Measurements from ENCODE around the gene ZNF26.

Gene ZNF26

GRCh38 chr12:132948146-132949066 lies 37.8 kb upstream of the ZNF26 start:
- no peaks in the 10 kb centered on the region for H3K4me1 ChIP-seq (ENCODE audit: low read length)
- no peak overlapping the region for H2AFZ ChIP-seq (ENCODE audit: low read depth, low read length)
- H3K4me2 ChIP-seq (ENCODE audit: low read length), result no peak overlapping the region
- peaks cover 33% of the 10 kb centered on the region for H3K79me2 ChIP-seq (ENCODE audit: low read length)
- TF ChIP-seq CTCF (IDR thresholded peaks at IDR 0.05; ENCODE audit: low read depth, low read length) (no peak), EZH2phosphoT487 (IDR thresholded peaks at IDR 0.05; ENCODE audit: low read depth) (no peak)
- no peaks in the 10 kb centered on the region for H3K27me3 ChIP-seq (ENCODE audit: low read depth, low read length)
- peaks cover 10% of the 10 kb centered on the region; the same call in 1 of the 2 replicates for H3K9me3 ChIP-seq (ENCODE audit: insufficient read depth, low read length)
- H3K9ac ChIP-seq (ENCODE audit: low read length), result no peak overlapping the region
- H4K20me1 ChIP-seq (ENCODE audit: insufficient read depth, low read length), result no peaks in the 10 kb centered on the region
- peaks cover 25% of the 10 kb centered on the region for H3K36me3 ChIP-seq (replicated peaks; ENCODE audit: low read depth, low read length)
- no peak overlapping the region for H3K4me3 ChIP-seq (ENCODE audit: low read length)
- H3K27ac ChIP-seq (ENCODE audit: low read length), result no peak overlapping the region

- TF ChIP-seq CTCF (IDR thresholded peaks at IDR 0.05; ENCODE audit: low read depth, low read length), result no peak
- TF ChIP-seq EZH2phosphoT487 (IDR thresholded peaks at IDR 0.05; ENCODE audit: low read depth), result no peak
- Histone ChIP-seq H3K9ac (ENCODE audit: low read length) (no peak overlapping the region), H3K4me3 (ENCODE audit: low read length) (no peak overlapping the region), H2AFZ (ENCODE audit: low read depth, low read length) (no peak overlapping the region), H3K27me3 (ENCODE audit: low read depth, low read length) (no peaks in the 10 kb centered on the region), H3K9me3 (ENCODE audit: insufficient read depth, low read length) (peaks cover 10% of the 10 kb centered on the region; the same call in 1 of the 2 replicates), H3K27ac (ENCODE audit: low read length) (no peak overlapping the region), H3K36me3 (replicated peaks; ENCODE audit: low read depth, low read length) (peaks cover 25% of the 10 kb centered on the region), H4K20me1 (ENCODE audit: insufficient read depth, low read length) (no peaks in the 10 kb centered on the region), H3K4me1 (ENCODE audit: low read length) (peaks cover 7% of the 10 kb centered on the region), H3K4me2 (ENCODE audit: low read length) (no peak overlapping the region), H3K79me2 (ENCODE audit: low read length) (peaks cover 50% of the 10 kb centered on the region)
Measured at GRCh38 chr12:132949936-132950837, 36.0 kb upstream of the ZNF26 start.

DNA sequence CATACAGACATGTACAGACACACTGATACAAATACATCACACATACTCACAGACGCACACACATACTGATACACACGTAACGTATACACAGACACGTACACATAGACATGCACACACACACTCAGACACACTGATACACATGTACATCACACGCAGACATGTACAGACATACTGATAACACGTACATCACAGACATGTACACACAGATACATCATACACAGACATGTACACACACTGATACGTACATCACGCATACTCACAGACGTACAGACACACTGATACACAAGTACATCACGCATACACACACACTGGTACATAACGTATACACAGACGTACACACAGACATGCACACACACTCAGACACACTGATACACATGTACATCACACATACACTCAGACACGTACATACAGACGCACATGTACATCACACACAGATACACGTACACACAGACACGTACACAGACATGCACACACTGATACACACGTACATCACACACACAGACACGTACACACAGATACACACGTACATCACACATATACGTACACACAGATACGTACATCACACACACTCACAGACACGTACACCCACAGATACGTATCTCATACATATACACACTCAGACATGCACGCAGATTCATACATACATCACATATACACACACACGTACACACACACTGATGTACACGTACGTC lies 35.2 kb upstream of the ZNF26 start:
- Histone ChIP-seq H3K4me1 (ENCODE audit: low read length) (peaks cover 10% of the 10 kb centered on the region), H3K79me2 (ENCODE audit: low read length) (peaks cover 55% of the 10 kb centered on the region), H3K9ac (ENCODE audit: low read length) (no peak overlapping the region), H3K4me2 (ENCODE audit: low read length) (no peak overlapping the region), H4K20me1 (ENCODE audit: insufficient read depth, low read length) (no peaks in the 10 kb centered on the region), H3K36me3 (replicated peaks; ENCODE audit: low read depth, low read length) (peaks cover 25% of the 10 kb centered on the region), H3K27me3 (ENCODE audit: low read depth, low read length) (no peaks in the 10 kb centered on the region), H3K9me3 (ENCODE audit: insufficient read depth, low read length) (peaks cover 10% of the 10 kb centered on the region; the same call in 1 of the 2 replicates), H3K4me3 (ENCODE audit: low read length) (no peak overlapping the region), H3K27ac (ENCODE audit: low read length) (no peak overlapping the region), H2AFZ (ENCODE audit: low read depth, low read length) (no peak overlapping the region)
- TF ChIP-seq CTCF (IDR thresholded peaks at IDR 0.05; ENCODE audit: low read depth, low read length), result no peak
- TF ChIP-seq EZH2phosphoT487 (IDR thresholded peaks at IDR 0.05; ENCODE audit: low read depth), result no peak
